Putamen (tissue), 1 donor: ENCODE measurements around the gene UFD1.

ENCODE experiments used
- DNase-seq: peaks from one replicate; pipeline ENCODE4 v3.0.0-alpha.2; 2016; ENCODE audit warnings: low spot score

Gene UFD1

DNA sequence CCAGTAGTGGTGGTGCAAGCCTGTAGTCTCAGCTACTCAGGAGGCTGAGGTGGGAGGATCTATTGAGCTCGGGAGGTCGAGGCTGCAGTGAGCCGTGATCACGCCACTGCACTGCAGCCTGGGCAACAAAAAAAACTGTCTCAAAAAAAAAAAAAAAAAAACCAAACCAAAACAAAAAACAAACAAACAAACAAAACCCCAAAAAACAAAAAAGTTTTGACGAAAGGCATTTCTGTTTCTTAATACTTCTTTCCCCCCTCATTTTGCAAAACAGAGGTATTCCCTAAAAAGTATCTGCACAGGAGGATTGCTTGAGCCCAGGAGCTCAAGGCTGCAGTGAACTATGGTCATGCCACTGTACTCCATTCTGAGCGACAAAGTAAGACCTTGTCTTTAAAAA lies 58.7 kb downstream of the UFD1 start:
- no peak for DNase-seq

DNA sequence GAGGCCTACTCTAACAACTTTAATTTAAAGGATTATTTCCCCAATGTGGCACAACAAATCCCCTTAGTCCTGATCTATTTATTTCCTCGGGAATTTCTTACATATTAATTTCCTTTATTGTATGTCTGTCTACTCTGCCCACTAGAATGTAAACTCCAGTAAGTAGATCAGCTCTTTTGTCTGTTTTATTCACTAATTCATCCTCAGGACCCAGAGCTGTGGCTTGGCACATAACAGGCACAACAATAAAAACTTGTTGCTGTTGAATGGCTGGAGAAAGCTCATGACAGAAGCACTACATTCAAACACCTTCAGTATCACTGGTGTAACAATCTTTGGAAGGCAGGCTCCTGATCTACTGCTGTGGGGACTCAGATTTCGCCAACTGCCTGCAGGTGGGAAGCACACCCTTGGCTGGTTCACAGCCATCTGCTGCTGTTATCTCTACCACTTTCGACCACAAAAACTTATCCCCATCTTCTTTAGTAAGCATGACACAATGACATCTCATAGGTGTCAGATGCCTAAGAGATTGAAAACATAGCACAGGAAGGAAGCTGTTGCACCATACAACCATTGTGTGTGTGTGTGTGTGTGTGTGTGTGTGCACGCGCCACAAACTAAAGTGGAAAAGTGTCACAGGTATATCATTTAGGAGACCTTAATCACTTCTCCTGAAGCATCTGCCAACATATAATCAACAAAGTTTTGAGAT lies 59.4 kb downstream of the UFD1 start:
- no peak for DNase-seq

DNA sequence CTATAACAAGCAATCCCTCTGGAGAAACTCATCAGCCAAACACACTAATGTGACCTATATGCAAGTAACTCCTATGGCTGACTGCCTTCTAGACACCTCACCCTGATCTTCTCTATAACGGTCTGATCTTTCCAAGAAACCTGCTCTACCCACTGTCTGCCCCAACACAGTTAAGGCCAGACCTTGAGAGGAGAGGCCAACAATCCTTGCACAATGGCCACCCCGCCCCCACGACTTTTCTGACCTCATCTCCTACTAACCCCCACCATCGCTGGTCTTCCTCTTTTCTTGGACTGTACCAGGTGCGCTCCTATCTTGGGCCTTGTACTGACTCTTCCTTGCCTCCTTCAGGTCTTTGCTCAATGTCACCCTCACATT lies 59.9 kb downstream of the UFD1 start:
- no peak for DNase-seq

DNA sequence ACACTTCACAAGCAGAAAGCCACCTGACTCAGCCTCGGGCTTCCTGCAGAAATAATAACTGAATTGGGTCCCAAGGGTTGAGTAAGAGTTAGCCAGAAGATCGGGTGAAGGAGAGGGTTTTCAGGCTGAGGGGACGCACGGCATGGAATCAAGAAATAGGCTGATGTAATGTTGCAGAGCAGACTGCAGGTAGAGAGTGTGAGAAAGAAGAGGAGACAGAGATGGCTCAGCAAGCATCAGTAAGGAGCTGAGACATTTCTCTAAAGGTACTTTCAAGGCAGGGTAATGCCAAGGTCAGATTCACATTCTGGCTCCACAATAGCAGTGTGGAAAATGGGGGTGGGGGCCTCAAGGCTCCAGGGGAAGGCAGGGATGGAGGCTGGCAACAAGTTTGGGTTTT lies 66.1 kb downstream of the UFD1 start:
- DNase-seq: no peak

DNA sequence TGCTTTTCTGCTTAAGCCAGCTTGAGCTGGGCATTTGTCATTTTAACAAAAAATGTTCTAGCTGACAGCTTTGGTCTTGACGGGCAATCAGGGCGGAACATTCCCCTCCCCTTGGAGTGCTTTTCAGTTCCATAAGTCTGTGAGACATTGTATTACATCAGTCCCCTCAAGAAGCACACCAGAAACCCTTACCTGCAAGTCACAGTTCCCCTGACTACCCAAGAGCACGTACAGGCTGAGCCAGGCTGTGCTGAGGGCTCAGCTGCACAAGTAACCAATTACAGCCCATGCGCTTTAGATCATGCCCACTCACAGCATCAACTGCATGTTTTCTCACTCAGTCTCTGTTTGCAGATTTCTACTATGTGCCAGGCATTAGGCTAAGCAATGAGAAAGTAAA lies 66.5 kb downstream of the UFD1 start:
- no peak for DNase-seq

DNA sequence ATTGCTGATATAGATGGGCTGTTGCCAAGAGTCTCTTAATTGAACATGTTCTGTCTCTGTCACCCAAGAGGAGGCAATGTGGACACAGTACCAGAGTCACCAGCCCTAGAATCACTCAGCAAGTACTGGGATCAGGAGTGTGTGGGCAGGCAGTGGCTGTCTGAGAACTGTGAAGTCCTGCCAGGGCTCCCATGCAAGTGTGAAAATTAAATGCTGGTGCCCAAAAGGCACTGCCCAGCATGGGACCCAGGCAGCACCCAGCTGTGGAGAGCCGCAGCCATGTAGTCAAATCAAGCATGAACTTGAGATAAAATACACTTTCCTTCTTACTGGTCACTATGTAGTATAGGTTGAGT lies 67.3 kb downstream of the UFD1 start:
- no peak for DNase-seq

DNA sequence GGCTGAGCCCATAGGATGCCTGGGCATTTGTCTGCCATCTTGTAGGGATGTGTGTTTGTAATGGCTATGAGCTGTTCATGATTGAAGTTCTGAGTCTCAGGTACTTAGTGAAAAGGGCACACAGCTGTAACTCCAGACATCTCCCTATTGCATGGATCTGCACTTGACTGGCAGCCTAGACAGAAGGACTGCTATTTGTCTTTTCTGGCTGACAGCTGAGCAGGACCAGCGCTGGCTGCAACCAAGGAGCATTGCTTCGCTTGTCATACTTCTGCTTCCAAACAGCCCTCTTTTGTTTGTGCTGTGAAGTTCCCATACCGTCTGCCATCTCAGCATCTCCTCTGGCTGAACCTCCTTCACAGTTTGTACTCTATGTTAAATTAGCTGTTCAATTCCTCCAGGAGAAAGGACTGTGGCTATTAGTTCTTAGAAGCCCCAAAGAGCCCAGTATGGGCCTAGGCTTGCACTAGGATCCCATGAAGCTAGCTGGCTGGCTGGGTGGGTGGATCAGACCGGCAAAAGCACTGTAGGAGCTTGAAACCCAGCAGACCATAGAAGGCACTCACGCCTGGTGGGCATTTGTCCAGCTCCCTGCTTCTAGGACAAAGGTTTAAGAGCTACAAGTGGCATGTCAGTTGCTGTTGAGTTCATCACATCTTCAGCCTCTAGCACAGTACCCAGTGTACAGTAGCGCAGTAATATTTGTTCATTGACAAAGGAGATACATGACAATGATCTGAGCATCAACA lies 67.9 kb downstream of the UFD1 start:
- DNase-seq: no peak

DNA sequence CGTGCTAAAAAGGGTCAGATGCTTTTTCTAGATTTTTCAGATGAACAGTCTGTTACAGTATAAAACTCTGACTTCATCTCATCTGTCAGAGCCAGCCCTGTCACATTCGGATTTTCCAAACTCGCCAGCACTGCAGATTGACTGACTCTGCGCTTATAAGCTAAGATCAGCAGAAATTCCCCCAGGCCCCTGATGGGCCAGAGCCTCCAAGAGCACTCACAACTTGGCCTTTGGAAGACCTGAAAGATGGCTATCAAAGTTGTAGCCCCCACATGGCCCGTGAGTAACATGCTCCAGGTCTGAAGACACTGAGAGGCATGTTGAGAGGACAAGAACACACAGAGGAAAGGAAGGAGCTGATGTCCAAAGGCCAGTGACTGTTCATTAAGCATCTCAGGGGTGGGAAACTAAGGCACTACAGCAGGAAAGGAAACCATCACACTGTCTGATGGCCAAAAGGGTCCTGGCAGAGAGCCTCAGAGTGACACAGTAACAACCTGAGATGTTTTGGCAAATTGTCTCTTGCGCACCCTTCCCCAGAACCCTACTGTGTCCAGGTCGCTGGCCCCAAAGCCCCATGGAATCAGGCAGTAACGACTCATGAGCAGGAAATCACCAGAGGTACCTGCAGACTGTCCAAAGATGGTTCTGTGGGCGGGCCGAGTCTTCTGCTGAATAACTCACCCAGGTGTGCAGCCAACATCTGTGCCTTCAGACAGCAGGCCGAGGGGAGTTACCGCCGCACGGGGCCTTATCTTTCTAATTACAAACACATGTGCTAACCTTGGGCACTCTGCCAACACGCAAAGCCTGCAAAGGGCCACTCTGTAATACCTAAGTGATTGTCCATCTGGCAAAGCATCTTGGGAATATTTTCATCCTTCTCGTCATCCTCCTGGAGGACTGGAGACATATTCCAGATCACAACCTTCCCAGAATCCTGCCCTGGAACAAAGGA lies 71.1 kb downstream of the UFD1 start:
- DNase-seq: no peak

DNA sequence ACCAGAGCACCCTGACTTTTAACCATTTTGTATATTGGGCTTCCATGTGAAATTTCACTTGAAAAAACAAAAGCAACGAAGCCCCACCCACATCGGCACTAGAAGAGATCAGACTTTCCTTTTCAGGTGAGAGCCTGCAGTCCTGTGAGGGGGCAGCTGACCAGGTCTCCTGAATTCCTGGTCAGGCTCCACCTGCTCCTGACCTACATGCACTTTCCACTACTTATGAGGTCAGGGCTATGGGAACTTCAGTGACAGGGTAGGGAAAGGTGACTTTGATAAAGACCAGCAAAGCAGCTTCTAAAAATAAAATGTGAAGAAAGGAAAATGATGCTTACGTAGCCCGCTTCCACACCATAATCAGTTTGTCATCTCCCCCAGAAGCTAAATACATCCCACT lies 72.1 kb downstream of the UFD1 start:
- no peak for DNase-seq

DNA sequence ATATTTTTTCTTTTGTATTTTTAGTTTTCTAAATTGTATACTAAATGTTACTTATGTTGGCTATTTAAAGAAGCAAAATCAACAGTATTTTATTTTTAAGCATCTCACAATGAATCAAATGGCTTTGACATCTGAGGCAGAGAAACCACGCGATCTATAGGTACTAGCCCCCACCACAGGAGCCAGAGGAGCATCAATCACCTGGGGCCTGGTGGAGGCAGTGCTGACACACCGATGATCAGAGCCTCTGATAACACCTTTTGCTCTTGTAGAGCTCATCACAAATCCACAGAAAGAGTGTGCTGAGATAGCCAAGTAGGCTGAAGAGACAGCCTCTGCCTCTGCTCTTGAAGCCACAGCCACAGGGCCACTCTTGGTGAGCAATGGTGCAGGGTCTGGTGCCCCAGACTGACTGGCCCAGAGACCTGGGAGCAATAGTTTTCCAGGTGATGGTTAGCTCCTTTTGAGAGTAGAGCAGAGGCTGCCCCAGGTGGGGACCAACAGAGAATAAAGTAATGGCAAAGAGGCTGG lies 72.6 kb downstream of the UFD1 start:
- DNase-seq: no peak

DNA sequence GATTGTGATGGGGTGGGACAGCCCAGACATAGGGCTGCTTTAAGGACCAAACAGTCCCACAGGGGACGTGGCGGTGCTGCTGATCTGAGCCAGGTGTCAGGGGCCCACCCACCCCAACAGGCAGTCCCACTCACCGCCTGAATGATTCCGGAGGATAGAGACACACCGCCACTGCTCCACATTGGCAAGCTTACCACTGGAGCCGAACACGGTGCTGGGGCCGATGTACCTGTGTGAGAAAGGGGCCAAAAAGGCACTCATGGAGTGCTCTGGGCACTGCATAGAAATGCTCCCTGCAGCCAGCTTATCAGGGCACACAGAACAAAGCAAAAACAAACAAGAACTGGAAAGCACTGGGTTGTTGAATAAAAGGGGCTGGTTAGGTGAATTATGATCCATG lies 73.3 kb downstream of the UFD1 start:
- DNase-seq: no peak

DNA sequence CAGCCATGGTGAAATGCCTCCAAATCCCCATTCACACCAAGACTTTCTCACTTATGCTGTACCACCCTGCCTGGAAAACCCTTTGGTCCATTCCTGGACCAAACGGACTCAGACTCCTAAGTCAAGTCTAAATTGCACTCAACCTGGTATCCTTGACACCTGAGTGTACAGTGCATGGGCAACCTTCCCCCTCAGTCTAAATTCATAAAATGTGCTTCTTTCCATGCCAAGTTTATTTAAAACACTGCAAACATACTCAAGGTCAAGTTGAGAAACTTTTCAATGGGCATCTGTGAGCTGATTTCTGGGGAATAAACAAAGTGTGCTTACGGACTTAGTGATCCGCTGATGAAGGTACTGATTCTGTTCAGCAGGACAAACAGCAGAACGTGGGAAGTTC lies 73.9 kb downstream of the UFD1 start:
- no peak for DNase-seq

DNA sequence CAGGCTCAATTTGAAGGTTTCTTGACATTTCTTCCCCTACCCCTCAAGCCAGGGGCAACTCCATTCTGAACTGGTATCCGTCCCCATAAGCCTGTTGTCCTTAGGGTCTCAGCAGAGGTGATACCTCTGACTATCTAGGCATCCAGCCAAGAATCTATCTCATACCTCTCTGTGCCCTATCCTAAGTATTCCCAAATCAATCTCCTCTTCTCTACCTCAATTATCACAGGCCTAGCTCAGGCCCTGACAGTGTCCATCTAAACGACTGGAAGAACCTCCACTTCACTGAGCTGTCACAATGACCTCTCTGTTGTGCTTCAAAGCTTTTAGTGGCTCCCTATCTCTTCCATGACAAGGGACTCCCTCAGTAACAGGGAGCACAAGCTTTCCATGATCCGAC lies 74.3 kb downstream of the UFD1 start:
- DNase-seq: no peak

DNA sequence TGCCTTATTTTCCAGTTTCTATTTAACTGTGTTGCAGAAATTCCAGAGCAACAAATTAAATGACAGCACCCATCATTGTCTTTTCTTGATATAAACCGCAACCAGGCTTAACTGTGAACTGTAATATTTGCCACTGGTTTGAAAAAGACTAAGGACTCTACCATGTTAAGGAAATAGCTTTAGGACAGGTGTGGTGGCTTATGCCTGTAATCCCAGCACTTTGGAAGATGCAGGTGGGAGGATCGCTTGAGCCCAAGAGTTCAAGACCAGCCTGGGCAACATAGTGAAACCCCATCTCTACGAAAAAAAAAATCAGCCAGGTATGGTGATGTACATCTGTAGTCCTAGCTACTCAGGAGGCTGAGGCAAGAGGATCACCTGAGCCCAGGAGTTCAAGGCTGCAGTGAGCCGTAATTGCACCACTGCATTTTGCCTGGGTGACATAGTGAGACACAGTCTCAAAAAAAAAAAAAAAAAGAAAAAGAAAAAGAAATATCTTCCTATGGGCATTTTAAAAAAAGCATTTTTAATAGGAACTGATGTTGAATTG lies 76.3 kb downstream of the UFD1 start:
- DNase-seq: no peak

DNA sequence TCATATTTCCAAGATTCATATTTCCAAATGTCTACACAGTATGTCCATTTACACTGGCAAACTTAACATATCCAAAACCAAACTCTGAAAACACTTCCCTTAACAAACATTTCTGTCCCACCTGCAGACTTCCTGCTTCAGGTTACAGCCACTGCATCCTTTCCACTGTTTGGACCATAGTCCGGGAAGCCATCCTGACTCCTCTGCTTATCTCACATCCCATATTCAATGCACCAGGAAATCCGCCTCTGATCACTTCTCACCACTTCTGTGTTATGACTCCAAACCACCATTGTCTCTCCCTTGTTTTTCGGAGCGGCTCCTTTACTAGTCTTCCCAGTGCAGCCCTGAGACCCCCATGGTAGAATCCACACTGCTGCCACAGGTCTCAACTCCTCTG lies 77.5 kb downstream of the UFD1 start:
- no peak for DNase-seq

DNA sequence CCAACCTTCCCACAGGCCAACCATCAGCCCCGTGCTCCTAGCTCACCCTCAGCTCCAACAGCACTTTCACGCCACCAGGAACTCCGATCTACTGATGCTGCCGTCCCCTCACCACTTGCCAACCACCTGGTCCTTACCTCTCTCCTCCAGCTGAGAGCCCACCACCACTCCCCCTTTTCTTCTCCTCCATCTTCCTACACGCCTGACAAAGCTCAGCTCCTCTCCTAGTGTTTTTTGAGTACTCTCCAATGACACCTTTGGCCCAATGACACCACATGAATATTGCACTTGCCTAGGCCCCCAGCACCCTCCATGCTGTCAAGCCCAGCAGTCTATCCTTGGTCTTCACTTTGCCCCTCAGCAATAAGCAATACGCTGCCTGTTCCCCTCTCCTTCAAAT lies 78.1 kb downstream of the UFD1 start:
- no peak for DNase-seq
